Colonic mucosa (tissue), 4 donors: ENCODE data around the gene CSNK1D. TPM values are rescaled to one million over a fixed set of nuclear protein-coding genes. Genes with fewer than 3 reads are reported as not detected.

Experiments
- DNase-seq: peaks from one replicate; pipeline ENCODE4 v3.0.0-alpha.2; 2020
- H3K27ac ChIP-seq: fragments of 200-600 bp; one replicate; pipeline ENCODE4 v1.8.0; 2021
- H3K27me3 ChIP-seq: fragments of 200-600 bp; one replicate; pipeline ENCODE4 v1.8.0; 2021
- H3K36me3 ChIP-seq: fragments of 200-600 bp; one replicate; pipeline ENCODE4 v1.8.0; 2021
- H3K4me1 ChIP-seq: fragments of 200-600 bp; one replicate; pipeline ENCODE4 v1.8.0; 2021; ENCODE audit warnings: mild to moderate bottlenecking
- H3K4me3 ChIP-seq: fragments of 200-600 bp; one replicate; pipeline ENCODE4 v1.8.0; 2021
- H3K9ac ChIP-seq, 2 donors: one replicate each; pipeline ENCODE4 v1.7.0; 2013; ENCODE audit warnings: control low read depth in 2 of 2, low read depth in 2 of 2, low read length in 2 of 2
- H3K9me3 ChIP-seq: fragments of 200-600 bp; one replicate; pipeline ENCODE4 v1.8.0; 2021
- CTCF ChIP-seq: fragments of 200-600 bp; IDR thresholded peaks from one replicate; pipeline ENCODE4 v1.8.0; 2022; ENCODE audit warnings: antibody characterized with exemption, mild to moderate bottlenecking
- intact Hi-C: fragments of 100-400 bp; cut with DNase I; formaldehyde crosslinking; loops from one replicate; pipeline ENCODE4 v1.14.1; 2022
- total RNA-seq, 2 donors: library from RNA; stranded (reverse); fragmentation: NEBNext Ultra II Directional in 1 of 2; extraction: Animal tissue kit (Norgen Biotek cat#: 25700) in 1 of 2; gene quantifications; one replicate each; pipeline ENCODE4 v1.2.1, GENCODE V29; 2021
- donor health status: healthy.
- donor health status: DM: no; HTN: no; CAD: no.
- donor health status: DM: no; HTN: no; CAD: no.

Gene CSNK1D
- total RNA-seq, 2 donors from 2014 or later = 136 to 138 TPM

GRCh38 chr17:82241926-82242697 lies 31.4 kb downstream of the CSNK1D start:
- Histone ChIP-seq H3K9ac (peak overlapping the region; percentile 25 to 55), H3K36me3 (peaks cover 29% of the 10 kb centered on the region), H3K9me3 (no peaks in the 10 kb centered on the region), H3K27ac (peak overlapping the region; percentile 49), H3K27me3 (no peaks in the 10 kb centered on the region), H3K4me1 (peaks cover 53% of the 10 kb centered on the region), H3K4me3 (no peak overlapping the region)
- intact Hi-C loops = no loop called here
- TF ChIP-seq CTCF = no peak
- no peak for DNase-seq

GRCh38 chr17:82241183-82241925 lies 32.1 kb downstream of the CSNK1D start:
- H3K4me1 ChIP-seq = peaks cover 55% of the 10 kb centered on the region
- TF ChIP-seq CTCF = no peak
- no peak overlapping the region for H3K4me3 ChIP-seq
- no peaks in the 10 kb centered on the region for H3K9me3 ChIP-seq
- H3K27me3 ChIP-seq = no peaks in the 10 kb centered on the region
- DNase-seq = peak; percentile 72
- peaks cover 29% of the 10 kb centered on the region for H3K36me3 ChIP-seq
- H3K9ac ChIP-seq = peak overlapping the region; percentile 26 to 55
- H3K27ac ChIP-seq = peak overlapping the region; percentile 49
- intact Hi-C loops = no loop called here

GRCh38 chr17:82240506-82241182 lies 32.9 kb downstream of the CSNK1D start:
- Histone ChIP-seq H3K4me3 (no peak overlapping the region), H3K27me3 (no peaks in the 10 kb centered on the region), H3K27ac (peak overlapping the region; percentile 49), H3K4me1 (peaks cover 62% of the 10 kb centered on the region), H3K9ac (no peak overlapping the region), H3K36me3 (peaks cover 22% of the 10 kb centered on the region), H3K9me3 (no peaks in the 10 kb centered on the region)
- DNase-seq = no peak
- TF ChIP-seq CTCF = no peak
- intact Hi-C loops = no loop called here

- Histone ChIP-seq H3K27ac (no peak overlapping the region), H3K27me3 (no peaks in the 10 kb centered on the region), H3K36me3 (peaks cover 16% of the 10 kb centered on the region), H3K4me1 (peaks cover 68% of the 10 kb centered on the region), H3K4me3 (no peak overlapping the region), H3K9me3 (no peaks in the 10 kb centered on the region), H3K9ac (no peak overlapping the region)
- intact Hi-C loops = no loop called here
- DNase-seq = no peak
- no peak for TF ChIP-seq CTCF
Observed at GRCh38 chr17:82239926-82240505, 33.5 kb downstream of the CSNK1D start.

- no peaks in the 10 kb centered on the region for H3K9me3 ChIP-seq
- intact Hi-C loops = no loop called here
- peaks cover 13% of the 10 kb centered on the region for H3K36me3 ChIP-seq
- H3K4me1 ChIP-seq = peaks cover 65% of the 10 kb centered on the region
- H3K4me3 ChIP-seq = no peak overlapping the region
- peak overlapping the region; percentile 45 for H3K27ac ChIP-seq
- TF ChIP-seq CTCF = no peak
- no peaks in the 10 kb centered on the region for H3K27me3 ChIP-seq
- no peak for DNase-seq
- H3K9ac ChIP-seq = peak overlapping the region in 1 of 2 donors; percentile 8
Observed at GRCh38 chr17:82239401-82239925, 34.0 kb downstream of the CSNK1D start.
